Astrocyte of the spinal cord (primary cell): ENCODE measurements around the gene FOXN3.
A peak's percentile ranks its signal among the peaks of the same experiment; 100 is the strongest.

Experiments
- DNase-seq: peaks from one replicate; pipeline ENCODE4 v3.0.0; 2011; ENCODE audit warnings: low read depth, low spot score
- H3K4me3 ChIP-seq: 2 replicates; pipeline ENCODE4 v1.5.1; 2011; ENCODE audit warnings: low read depth, mild to moderate bottlenecking, low read length, moderate library complexity
- CTCF ChIP-seq: IDR thresholded peaks from 2 replicates; pipeline ENCODE4 v1.5.1; 2012; ENCODE audit warnings: low read depth, mild to moderate bottlenecking, low read length, inconsistent platforms
- in situ Hi-C: cut with HindIII; loops from 2 replicates; pipeline ENCODE4 v1.10.0; 2017; ENCODE audit warnings: low sequenced_read_pairs

Gene FOXN3

GRCh38 chr14:89417091-89417464, at the start of gene FOXN3:
TSS of gene FOXN3 (minus strand) at chr14:89417233. CDS start at chr14:89412476, 4,757 bp downstream.
- H3K4me3 ChIP-seq, result peak within 1 kb of the TSS; percentile 90
- no peak for TF ChIP-seq CTCF
- DNase-seq, result peak; percentile 93
- in situ Hi-C loops, result no loop called here

GRCh38 chr14:89466484-89466883, 49.5 kb upstream of the FOXN3 start:
- TF ChIP-seq CTCF, result no peak
- no peak for DNase-seq
- in situ Hi-C loops, result no loop called here

GRCh38 chr14:89465876-89466275, 48.8 kb upstream of the FOXN3 start:
- no peak for TF ChIP-seq CTCF
- H3K4me3 ChIP-seq, result no peak overlapping the region
- in situ Hi-C loops, result no loop called here
- no peak for DNase-seq

More at GRCh38 chr14:89466484-89466883, 49.5 kb upstream of the FOXN3 start:
- no peak overlapping the region for H3K4me3 ChIP-seq

GRCh38 chr14:89461256-89461655, 44.2 kb upstream of the FOXN3 start:
- TF ChIP-seq CTCF, result no peak

GRCh38 chr14:89458713-89459420, 41.8 kb upstream of the FOXN3 start:
- DNase-seq, result no peak
- in situ Hi-C loops, result no loop called here
- no peak for TF ChIP-seq CTCF
- no peak overlapping the region for H3K4me3 ChIP-seq

More at GRCh38 chr14:89461256-89461655, 44.2 kb upstream of the FOXN3 start:
- DNase-seq, result peak; percentile 27
- no peak overlapping the region for H3K4me3 ChIP-seq
- in situ Hi-C loops, result no loop called here

- TF ChIP-seq CTCF, result no peak
- no peak overlapping the region for H3K4me3 ChIP-seq
- in situ Hi-C loops, result no loop called here
- DNase-seq, result no peak
Observed at GRCh38 chr14:89457007-89457406, 40.0 kb upstream of the FOXN3 start.
